C4-2B (cell line): ENCODE results near the gene MBOAT2.

Experiments used
- CTCF ChIP-seq: fragments of 450-650 bp; conservative IDR thresholded peaks from 2 replicates; pipeline ENCODE4 v1.5.1; 2017; ENCODE audit warnings: mild to moderate bottlenecking
- ZFX ChIP-seq: fragments of 450-650 bp; IDR thresholded peaks from 2 replicates; pipeline ENCODE4 v1.6.1; 2017

GRCh38 chr2:8877894-8878293, 125.6 kb downstream of the MBOAT2 start:
- TF ChIP-seq CTCF (no peak), ZFX (no peak)
